GM18505 (cell line): ENCODE data around the gene NKPD1.
"Not testable (repeated sequence)": the region's sequence is repeated elsewhere in the genome, so short reads cannot be mapped to it uniquely, and the experiment has no call there.

Source experiments
- ATAC-seq: cut with Tn5 transposase; IDR thresholded peaks from one replicate; pipeline ENCODE4 v1.9.1; 2021; ENCODE audit not compliant: unreplicated experiment
- POLR2A ChIP-seq: IDR thresholded peaks from 4 replicates; pipeline ENCODE4 v1.6.1; 2011; ENCODE audit warnings: borderline replicate concordance; ENCODE audit not compliant: insufficient read depth, insufficient read length; ENCODE audit errors: extremely low read depth

NKPD1 gene

GRCh38 chr19:45121827-45122345, 38.9 kb downstream of the NKPD1 start:
- no peak for ATAC-seq
- no peak for TF ChIP-seq POLR2A

GRCh38 chr19:45119582-45119981, 41.2 kb downstream of the NKPD1 start:
- no peak for ATAC-seq
- no peak for TF ChIP-seq POLR2A

GRCh38 chr19:45118591-45119355, 42.0 kb downstream of the NKPD1 start:
- ATAC-seq: not testable (repeated sequence)

GRCh38 chr19:45118106-45118505, 42.7 kb downstream of the NKPD1 start:
- ATAC-seq: no peak
- no peak for TF ChIP-seq POLR2A

GRCh38 chr19:45117671-45118070, 43.1 kb downstream of the NKPD1 start:
- ATAC-seq: no peak
- no peak for TF ChIP-seq POLR2A

- no peak for ATAC-seq
- no peak for TF ChIP-seq POLR2A
These were observed 43.6 kb downstream of the NKPD1 start for GRCh38 chr19:45117167-45117594.

GRCh38 chr19:45115809-45116615, 44.8 kb downstream of the NKPD1 start:
- ATAC-seq: no peak
- TF ChIP-seq POLR2A: no peak

- no peak for ATAC-seq
- TF ChIP-seq POLR2A: no peak
These were observed 46.7 kb downstream of the NKPD1 start for GRCh38 chr19:45114116-45114515.

- TF ChIP-seq POLR2A: no peak
- no peak for ATAC-seq
These were observed 47.2 kb downstream of the NKPD1 start for GRCh38 chr19:45113628-45114027.

GRCh38 chr19:45112111-45112827, 48.5 kb downstream of the NKPD1 start:
- ATAC-seq: no peak
- no peak for TF ChIP-seq POLR2A
